Fibroblast of mammary gland (primary cell): ENCODE results near the gene TMSB10.
"Not testable (repeated sequence)": the region's sequence is repeated elsewhere in the genome, so short reads cannot be mapped to it uniquely, and the experiment has no call there.

Experiments used
- DNase-seq: peaks from one replicate; pipeline ENCODE4 v3.0.0-alpha.2; 2010; ENCODE audit warnings: low read depth
- H3K4me3 ChIP-seq: 2 replicates; pipeline ENCODE4 v1.5.1; 2011; ENCODE audit warnings: low read depth, mild to moderate bottlenecking, low read length, moderate library complexity; ENCODE audit not compliant: control insufficient read depth
- CTCF ChIP-seq: conservative IDR thresholded peaks from 2 replicates; pipeline ENCODE4 v1.5.1; 2011; ENCODE audit warnings: low read depth, low read length, inconsistent platforms; ENCODE audit not compliant: control insufficient read depth, insufficient read depth

TMSB10 gene

GRCh38 chr2:84874381-84875212, 30.9 kb upstream of the TMSB10 start:
- DNase-seq: peak; percentile 50
- no peak for TF ChIP-seq CTCF
- no peak overlapping the region for H3K4me3 ChIP-seq

- no peak for TF ChIP-seq CTCF
- no peak overlapping the region for H3K4me3 ChIP-seq
- DNase-seq: no peak
Observed at GRCh38 chr2:84875213-84875560, 30.3 kb upstream of the TMSB10 start.

DNA sequence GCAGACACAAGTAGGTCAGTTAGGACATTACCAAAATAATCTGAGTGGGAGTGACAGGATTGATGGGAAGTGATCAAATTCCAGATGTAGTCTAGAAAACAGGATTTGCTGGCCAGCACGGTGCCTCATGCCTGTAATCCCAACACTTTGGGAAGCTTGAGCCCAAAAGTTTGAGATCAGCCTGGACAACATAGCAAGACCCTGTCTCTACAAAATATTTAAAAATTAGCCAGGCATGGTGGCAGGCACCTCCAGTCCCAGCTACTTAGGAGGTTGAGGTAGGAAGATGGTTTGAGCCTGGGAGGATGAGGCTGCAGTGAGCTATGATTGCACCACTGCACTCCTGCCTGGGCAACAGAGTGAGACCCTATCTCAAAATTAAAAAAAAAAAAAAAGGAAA, 29.8 kb upstream of the TMSB10 start:
- not testable (repeated sequence) for DNase-seq

GRCh38 chr2:84876369-84876768, 29.1 kb upstream of the TMSB10 start:
- H3K4me3 ChIP-seq: no peak overlapping the region
- DNase-seq: no peak
- TF ChIP-seq CTCF: no peak

More for the DNA sequence above, 29.8 kb upstream of the TMSB10 start:
- H3K4me3 ChIP-seq: not testable (repeated sequence)

GRCh38 chr2:84878459-84878858, 27.0 kb upstream of the TMSB10 start:
- no peak for TF ChIP-seq CTCF
- H3K4me3 ChIP-seq: no peak overlapping the region
- DNase-seq: no peak

- TF ChIP-seq CTCF: no peak
- H3K4me3 ChIP-seq: no peak overlapping the region
- no peak for DNase-seq
Observed at GRCh38 chr2:84878896-84879583, 26.4 kb upstream of the TMSB10 start.

DNA sequence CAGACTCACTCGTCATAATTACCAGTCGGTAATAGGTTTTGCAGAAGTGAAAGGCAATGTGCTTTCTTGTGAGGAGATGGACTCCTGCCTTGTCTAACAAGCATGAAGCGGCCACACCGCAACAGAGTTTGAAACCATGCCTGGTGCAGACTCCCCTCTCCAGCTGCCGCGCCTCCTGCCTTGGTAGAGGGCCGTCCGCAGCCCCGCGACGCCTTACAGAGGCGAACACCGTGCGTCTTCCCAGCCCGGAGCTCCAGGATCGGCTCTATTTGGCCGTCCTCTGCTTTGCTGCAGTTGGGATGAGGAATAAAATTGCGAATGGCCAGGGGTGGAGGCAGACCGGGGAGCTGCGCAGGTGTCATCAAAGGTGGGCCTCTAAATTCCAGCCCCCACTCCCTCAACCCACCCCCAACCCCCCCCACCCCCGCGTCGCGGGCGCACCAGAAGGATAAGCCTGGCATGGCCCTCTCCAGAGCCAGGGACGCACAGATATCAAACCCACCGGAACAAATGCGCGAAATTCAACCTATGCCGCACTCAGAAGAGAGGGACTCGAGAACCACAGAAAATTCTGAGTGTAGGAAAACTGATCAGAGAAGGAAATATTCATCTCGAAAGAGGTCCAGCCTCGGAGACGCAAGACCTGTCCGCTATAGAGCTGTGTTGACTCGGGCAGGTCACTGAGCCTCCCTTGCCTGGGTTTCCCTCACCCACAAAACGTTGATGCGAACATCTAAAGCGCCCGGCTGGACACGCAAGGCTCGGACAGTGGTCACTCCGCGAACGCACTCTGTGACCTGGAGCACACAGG, 25.7 kb upstream of the TMSB10 start:
- TF ChIP-seq CTCF: no peak
- H3K4me3 ChIP-seq: peak overlapping the region; percentile 61
- no peak for DNase-seq
